Endothelial cell of umbilical vein (primary cell): Measurements from ENCODE around the gene BABAM2.

Experiments
- CTCF ChIP-seq, 2 donors: IDR thresholded peaks; 1 replicate in 1 of 2; 2 replicates in 1 of 2; pipeline ENCODE4 v1.5.1; 2011; ENCODE audit warnings: low read length in 2 of 2, mild to moderate bottlenecking in 2 of 2, moderate library complexity in 2 of 2, control low read depth in 1 of 2, inconsistent platforms in 1 of 2, low read depth in 1 of 2; ENCODE audit not compliant: insufficient read depth in 1 of 2; ENCODE audit errors: extremely low read depth in 1 of 2
- EZH2 ChIP-seq: IDR thresholded peaks from 2 replicates; pipeline ENCODE4 v1.6.1; 2012; ENCODE audit warnings: borderline replicate concordance, low read depth, mild to moderate bottlenecking, moderate library complexity, low read length, inconsistent platforms; ENCODE audit not compliant: severe bottlenecking
- FOS ChIP-seq: IDR thresholded peaks from 2 replicates; pipeline ENCODE4 v1.6.1; 2011; ENCODE audit warnings: mild to moderate bottlenecking, low read length, moderate library complexity, borderline replicate concordance; ENCODE audit not compliant: insufficient read depth
- GATA2 ChIP-seq: IDR thresholded peaks from 2 replicates; pipeline ENCODE4 v1.7.0; 2011; ENCODE audit warnings: low read depth, mild to moderate bottlenecking, moderate library complexity, mixed read lengths, low read length; ENCODE audit not compliant: insufficient read length, insufficient read depth
- JUN ChIP-seq: IDR thresholded peaks from 2 replicates; pipeline ENCODE4 v1.6.1; 2011; ENCODE audit warnings: borderline replicate concordance, low read depth; ENCODE audit not compliant: insufficient read length, insufficient read depth
- MAX ChIP-seq: IDR thresholded peaks from 2 replicates; pipeline ENCODE4 v1.6.1; 2011; ENCODE audit not compliant: insufficient read depth, insufficient read length
- MYC ChIP-seq: IDR thresholded peaks from one replicate; pipeline ENCODE4 v1.6.1; 2011; ENCODE audit warnings: mild to moderate bottlenecking, low read depth, low read length
- POLR2A ChIP-seq: IDR thresholded peaks from 2 replicates; pipeline ENCODE4 v1.6.1; 2012; ENCODE audit warnings: low read depth, mild to moderate bottlenecking, control low read depth, low read length
- POLR2AphosphoS5 ChIP-seq: IDR thresholded peaks from 2 replicates; pipeline ENCODE4 v1.6.1; 2012; ENCODE audit warnings: low read depth, mild to moderate bottlenecking, control low read depth, low read length, moderate library complexity; ENCODE audit not compliant: insufficient read depth

DNA sequence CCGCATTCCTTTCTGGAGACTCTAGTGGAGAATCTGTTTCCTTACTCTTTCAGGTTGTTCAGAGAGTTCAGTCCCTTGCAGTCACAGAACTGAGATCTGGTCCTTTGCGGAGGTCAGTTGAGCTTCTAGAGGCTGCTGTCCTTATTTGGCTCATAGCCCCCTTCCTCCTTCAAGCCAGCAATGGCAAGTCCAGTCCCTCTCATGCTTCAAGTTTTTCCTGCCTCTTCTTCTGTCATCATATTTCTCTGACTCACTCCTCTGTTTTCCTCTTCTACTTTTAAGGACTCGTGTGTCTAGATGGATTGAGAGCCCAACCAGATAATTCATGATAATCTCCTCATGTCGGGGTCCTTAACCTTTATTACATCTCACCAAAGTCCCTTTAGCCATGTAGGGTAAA, 328.6 kb downstream of the BABAM2 start:
- no peak for TF ChIP-seq POLR2A
- no peak for TF ChIP-seq POLR2AphosphoS5
- TF ChIP-seq CTCF (IDR thresholded peaks at IDR 0.05; ENCODE audit: extremely low read depth in 1 of 2, insufficient read depth in 1 of 2, low read depth in 1 of 2, low read length in 2 of 2), result no peak
- TF ChIP-seq MAX, result no peak
- no peak for TF ChIP-seq EZH2
- no peak for TF ChIP-seq GATA2
- no peak for TF ChIP-seq FOS
- TF ChIP-seq JUN, result no peak
- no peak for TF ChIP-seq MYC
